Activated CD8-positive, alpha-beta memory T cell treated with anti-CD3 and anti-CD28 coated beads for 36 hours (primary cell): ENCODE measurements around the gene OR5AP2. TPM values are rescaled to one million over a fixed set of nuclear protein-coding genes. Genes with fewer than 3 reads are reported as not detected.
"Not testable (repeated sequence)": the region's sequence is repeated elsewhere in the genome, so short reads cannot be mapped to it uniquely, and the experiment has no call there.

Experiments used
- CTCF ChIA-PET: fragments of 350-600 bp; sonication (Branson Sonifier 250); formaldehyde crosslinking; loops from one replicate; lab custom pipeline; 2021; ENCODE audit warnings: antibody characterized with exemption; lab: Charles Lee
- POLR2A ChIA-PET: fragments of 350-600 bp; sonication (Branson Sonifier 250); formaldehyde crosslinking; loops from one replicate; lab custom pipeline; 2021; ENCODE audit warnings: antibody characterized with exemption; lab: Charles Lee
- total RNA-seq, 2 experiments: library from RNA; stranded (reverse); gene quantifications; one replicate each; pipeline ENCODE4 v1.2.3, GENCODE V29; 2021

OR5AP2 gene
- not detected for total RNA-seq

- ChIA-PET CTCF (no interaction called here), POLR2A (no interaction called here)
Observed at GRCh38 chr11:56642339-56642738, at the start of gene OR5AP2. OR5AP2 (minus strand) TSS chr11:56642439; CDS start chr11:56642439, 0 bp downstream.

DNA sequence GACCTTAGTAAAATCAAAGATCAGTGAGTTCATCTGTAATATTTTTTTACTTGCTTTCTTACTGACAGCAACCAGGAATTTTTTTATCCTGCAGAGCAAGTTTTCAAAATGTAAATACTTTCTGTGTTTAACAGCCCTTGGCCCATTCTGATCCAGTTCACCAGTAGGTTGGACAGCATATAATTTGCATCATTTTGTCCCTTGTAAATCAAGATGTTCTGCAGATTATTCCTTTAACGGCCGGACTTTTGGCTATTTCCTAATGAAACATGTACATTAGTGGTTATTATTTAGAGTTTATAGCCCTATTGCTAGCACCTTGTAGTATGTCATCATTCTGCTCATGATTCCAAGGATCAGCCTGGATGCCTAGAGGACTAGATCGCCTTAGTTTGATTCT, 48.9 kb upstream of the OR5AP2 start:
- POLR2A ChIA-PET, CTCF ChIA-PET: not testable (repeated sequence)

DNA sequence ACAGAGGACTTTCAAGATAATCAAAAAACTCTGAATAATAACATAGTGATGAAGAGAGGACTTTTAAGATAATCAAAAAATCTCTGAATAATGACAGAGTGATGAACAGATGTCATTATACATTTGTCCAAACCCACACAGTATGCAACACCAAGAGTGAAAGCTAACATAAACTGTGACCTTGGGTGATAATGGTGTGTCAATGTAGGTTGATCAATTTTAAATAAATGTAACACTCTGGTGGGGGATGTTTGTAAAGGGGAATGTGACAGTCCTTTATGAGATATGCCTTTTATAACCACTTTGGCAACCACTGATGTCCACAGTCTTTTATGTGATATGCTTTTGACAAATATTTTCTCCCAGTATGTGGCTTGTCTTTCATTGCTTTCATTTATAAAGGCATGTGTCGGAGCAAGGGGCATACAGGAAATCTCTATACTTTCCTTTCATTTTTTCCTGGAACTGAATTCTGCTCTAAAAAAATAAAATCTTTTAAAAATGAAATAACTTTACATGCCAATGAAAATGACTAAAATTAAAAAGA, 46.4 kb upstream of the OR5AP2 start:
- ChIA-PET POLR2A (no interaction called here), CTCF (no interaction called here)

DNA sequence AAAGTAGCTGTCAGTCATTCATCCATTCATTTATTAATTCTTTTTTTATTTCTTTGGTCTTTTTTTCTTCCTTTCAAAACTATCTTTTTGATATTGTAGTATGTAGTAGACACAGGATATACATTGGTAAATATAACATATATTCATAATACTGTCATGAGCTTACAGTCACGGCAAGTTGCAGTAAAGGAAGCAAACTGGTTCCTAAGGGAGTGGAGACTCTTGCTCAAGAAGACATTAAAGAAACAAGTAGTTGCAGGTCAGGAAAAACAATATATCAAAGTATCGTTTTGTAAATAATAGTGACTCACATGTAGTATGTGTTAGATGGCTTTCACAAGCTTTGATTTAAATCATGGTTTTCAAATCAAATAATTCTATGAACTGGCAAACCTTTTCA, 28.7 kb upstream of the OR5AP2 start:
- ChIA-PET CTCF (no interaction called here), POLR2A (no interaction called here)

DNA sequence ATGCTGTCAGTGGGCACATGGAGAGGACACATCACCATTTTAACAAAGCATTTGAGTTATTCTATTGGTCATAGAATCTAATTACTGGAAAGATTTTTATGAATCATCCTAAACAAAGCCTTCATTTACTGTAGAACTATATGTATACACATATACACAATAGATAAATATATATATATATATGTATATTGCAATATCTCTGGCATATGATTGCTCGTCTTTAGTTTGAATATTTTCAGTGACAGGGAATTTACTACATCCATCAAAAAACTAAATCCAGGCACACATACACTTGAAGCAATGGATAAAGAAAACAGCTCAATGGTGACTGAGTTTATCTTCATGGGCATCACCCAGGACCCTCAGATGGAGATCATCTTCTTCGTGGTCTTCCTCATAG, 21.1 kb upstream of the OR5AP2 start, which contains the start of gene OR5AR1:
Gene OR5AR1, plus strand, starts transcription at position 301 of the 400 bp plus-strand sequence. Its CDS starts 0 bp downstream, at position 301.
- POLR2A ChIA-PET = interaction anchor here (0.7 kb wide), 1 partner anchor 286 kb away, joined by 3 read pairs; no protein-coding TSS in a partner anchor
- CTCF ChIA-PET = no interaction called here

- CTCF ChIA-PET = no interaction called here
Observed at GRCh38 chr11:56659755-56660154, 17.5 kb upstream of the OR5AP2 start.

DNA sequence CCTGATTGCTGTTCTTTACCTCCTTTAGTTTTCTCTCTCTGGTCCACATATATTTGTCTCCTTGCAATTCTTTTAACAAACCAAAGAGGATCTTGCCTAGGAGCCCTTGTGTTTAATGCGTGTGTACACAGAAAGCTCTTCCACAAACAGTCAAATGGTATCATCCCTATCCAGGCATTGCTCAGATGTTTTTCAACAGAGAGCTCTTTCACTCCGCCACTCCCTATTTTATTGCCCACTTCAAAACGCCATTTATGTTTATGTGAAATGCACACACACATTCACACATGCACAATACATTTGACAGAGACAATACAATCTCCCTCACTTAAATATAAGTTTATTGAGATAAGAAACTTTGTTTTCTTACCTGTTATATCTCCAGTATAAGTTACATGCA, 4.7 kb downstream of the OR5AP2 start:
- ChIA-PET POLR2A (no interaction called here), CTCF (no interaction called here)

More at GRCh38 chr11:56659755-56660154, 17.5 kb upstream of the OR5AP2 start:
- POLR2A ChIA-PET = no interaction called here

- POLR2A ChIA-PET = no interaction called here
- CTCF ChIA-PET = no interaction called here
Observed at GRCh38 chr11:56636861-56637260, 5.4 kb downstream of the OR5AP2 start.

- POLR2A ChIA-PET = no interaction called here
- CTCF ChIA-PET = no interaction called here
Observed at GRCh38 chr11:56632329-56632728, 9.9 kb downstream of the OR5AP2 start.

DNA sequence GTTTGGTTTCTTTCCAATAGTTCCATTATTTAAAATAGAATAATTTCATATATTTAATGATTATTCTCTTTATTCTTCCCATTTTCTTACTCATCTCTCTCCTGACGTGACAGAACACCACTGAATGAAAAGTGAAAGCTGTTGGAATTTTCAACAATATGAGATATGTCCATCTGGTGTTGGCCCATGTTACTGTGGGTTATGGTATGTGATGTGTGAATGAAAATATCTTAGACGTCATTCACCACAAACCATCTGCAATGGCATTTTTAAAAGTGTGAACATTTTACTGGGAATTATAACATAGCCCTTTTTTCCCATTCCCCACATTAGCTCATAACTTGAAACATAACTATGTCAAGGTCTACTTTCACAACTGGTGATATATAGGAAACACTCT, 16.3 kb downstream of the OR5AP2 start:
- ChIA-PET POLR2A (no interaction called here), CTCF (no interaction called here)

DNA sequence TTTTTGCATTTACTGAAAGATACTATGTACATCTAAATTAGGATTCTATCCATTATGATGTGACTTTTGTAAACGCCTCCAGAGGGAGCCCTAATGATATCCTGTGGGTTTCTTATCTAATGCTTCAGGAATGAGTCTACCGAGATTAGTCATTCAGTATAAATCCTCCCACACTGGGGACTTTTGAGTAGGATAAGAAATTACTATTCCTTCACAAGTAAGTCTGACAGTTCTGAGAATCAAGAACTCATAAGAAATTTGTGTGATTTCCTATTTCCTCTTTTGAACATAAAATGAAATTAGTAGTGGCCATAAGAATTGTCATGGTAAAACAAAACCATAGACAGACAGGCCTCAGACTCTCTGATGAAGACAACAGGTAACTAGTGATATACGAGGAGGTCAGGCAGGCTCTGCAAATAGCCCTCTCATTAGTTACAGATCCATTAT, 17.6 kb downstream of the OR5AP2 start:
- ChIA-PET CTCF (no interaction called here), POLR2A (no interaction called here)

- POLR2A ChIA-PET = no interaction called here
Observed at GRCh38 chr11:56611174-56611573, 31.1 kb downstream of the OR5AP2 start.

DNA sequence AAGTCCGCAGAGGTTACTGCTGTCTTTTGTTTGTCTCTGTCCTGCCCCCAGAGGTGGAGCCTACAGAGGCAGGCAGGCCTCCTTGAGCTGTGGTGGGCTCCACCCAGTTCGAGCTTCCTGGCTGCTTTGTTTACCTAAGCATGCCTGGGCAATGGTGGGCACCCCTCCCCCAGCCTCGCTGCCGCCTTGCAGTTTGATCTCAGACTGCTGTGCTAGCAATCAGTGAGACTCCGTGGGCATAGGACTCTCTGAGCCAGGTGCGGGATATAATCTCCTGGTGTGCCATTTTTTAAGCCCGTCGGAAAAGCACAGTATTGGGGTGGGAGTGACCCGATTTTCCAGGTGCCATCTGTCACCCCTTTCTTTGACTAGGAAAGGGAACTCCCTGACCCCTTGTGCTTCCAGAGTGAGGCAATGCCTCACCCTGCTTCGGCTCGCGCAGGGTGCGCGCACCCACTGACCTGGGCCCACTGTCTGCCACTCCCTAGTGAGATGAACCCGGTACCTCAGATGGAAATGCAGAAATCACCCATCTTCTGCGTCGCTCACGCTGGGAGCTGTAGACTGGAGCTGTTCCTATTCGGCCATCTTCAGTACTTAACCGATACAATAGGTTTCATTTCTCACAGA, 50.0 kb downstream of the OR5AP2 start:
- CTCF ChIA-PET, POLR2A ChIA-PET: not testable (repeated sequence)

More at GRCh38 chr11:56611174-56611573, 31.1 kb downstream of the OR5AP2 start:
- CTCF ChIA-PET = no interaction called here

Other genes starting within 250 kb of the OR5AP2 start
- not detected for gene OR5AL1, start 229.7 kb downstream of the OR5AP2 start, total RNA-seq
- gene OR5M3, start 169.1 kb downstream of the OR5AP2 start, total RNA-seq = not detected
- not detected for gene OR5M8, start 151.1 kb downstream of the OR5AP2 start, total RNA-seq
- gene OR5M11, start 99.2 kb downstream of the OR5AP2 start, total RNA-seq = not detected
- not detected for gene OR5M10, start 64.7 kb downstream of the OR5AP2 start, total RNA-seq
- gene OR5M1, start 27.6 kb downstream of the OR5AP2 start, total RNA-seq = not detected
- gene OR5AR1, start 21.2 kb upstream of the OR5AP2 start, total RNA-seq = not detected
- not detected for gene OR9G1, start 56.7 kb upstream of the OR5AP2 start, total RNA-seq
- not detected for gene OR9G4, start 106.3 kb upstream of the OR5AP2 start, total RNA-seq